HTERT RPE-1 (cell line): ENCODE measurements around the gene BTN2A1.
"Not testable (repeated sequence)": the region's sequence is repeated elsewhere in the genome, so short reads cannot be mapped to it uniquely, and the experiment has no call there.

ENCODE experiments used
- in situ Hi-C: fragments of 300-500 bp; cut with MboI; formaldehyde crosslinking; loops from 4 replicates; pipeline ENCODE4 v1.14.3; 2020; ENCODE audit warnings: low sequenced_read_pairs

BTN2A1 gene

DNA sequence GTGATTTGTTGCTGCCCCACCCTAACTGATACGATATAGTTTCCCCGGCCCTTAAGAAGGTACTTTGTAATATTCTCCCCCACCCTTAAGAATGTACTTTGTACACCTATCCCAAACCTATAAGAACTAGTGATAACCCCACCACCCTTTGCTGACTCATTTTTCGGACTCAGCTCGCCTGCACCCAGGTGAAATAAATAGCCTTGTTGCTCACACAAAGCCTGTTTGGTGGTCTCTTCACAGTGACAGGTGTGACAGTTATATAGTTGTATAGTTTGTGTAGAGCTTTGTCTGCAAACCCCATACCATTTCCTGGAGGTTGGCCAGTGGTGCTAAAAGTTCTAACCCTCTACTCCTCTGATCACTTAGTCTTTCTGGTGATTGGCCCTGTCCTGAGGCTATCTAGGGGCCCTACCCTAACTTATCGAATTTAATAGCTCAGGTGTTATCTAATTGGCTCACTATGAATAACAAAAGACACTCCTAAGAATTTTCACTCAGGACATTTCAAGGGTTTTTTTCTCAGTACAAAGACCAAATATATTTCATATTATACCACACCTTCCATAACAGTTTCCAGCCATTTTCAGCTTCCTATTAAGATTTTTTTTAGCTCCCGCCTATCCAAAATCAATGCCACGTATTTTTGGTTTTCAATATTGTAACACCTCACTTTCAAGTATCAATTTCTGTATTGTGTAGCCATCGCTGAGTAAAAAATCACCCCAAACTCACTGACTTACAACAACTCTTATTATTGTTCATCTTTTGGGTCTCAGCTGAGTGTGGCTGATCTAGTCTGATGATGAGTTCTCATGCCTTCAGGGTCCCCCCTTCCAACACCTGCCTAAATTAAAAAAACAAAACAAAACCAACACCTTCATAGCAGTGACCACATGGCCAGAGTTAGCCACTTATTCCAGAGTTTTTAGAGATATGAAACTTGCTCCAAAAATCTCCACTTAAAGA is 32.5 kb downstream of the BTN2A1 start:
- in situ Hi-C loops, result no loop called here

DNA sequence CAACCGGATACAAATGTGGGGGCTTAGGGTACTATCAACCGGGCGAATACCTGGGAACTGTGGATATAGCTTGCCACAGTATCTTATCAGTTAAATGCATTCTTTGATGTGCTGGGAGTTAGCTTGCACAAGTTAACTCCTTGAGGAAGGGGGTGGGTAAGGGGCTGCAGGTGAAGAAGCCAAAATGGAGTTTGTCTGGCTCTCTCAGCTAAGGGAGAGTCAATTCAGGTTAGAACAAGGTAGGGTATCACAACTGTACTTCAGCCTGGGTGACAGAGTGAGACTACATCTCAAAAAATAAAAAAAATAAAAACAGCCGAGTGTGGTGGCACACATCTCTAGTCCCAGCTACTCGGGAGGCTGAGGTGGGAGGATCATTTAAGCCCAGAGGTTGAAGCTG is 33.8 kb downstream of the BTN2A1 start:
- in situ Hi-C loops, result no loop called here

DNA sequence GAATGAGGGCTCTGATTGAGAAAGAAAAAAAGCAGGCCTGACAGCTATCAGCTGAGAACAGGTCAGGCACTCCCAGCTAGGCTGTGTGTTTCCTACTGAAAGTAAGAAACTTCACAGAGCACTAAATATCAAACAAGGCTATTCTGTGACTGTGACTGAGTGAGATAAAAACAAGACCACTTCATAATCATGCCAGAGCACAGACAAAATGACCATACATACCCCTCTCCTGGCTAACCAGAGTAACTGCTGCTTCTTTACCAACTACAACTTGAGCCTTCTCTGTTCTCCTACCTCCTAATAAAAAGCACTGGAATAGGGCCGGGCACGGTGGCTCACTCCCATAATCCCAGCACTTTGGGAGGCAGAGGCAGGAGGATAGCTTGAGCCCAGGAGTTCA is 35.5 kb downstream of the BTN2A1 start:
- in situ Hi-C loops, result no loop called here

DNA sequence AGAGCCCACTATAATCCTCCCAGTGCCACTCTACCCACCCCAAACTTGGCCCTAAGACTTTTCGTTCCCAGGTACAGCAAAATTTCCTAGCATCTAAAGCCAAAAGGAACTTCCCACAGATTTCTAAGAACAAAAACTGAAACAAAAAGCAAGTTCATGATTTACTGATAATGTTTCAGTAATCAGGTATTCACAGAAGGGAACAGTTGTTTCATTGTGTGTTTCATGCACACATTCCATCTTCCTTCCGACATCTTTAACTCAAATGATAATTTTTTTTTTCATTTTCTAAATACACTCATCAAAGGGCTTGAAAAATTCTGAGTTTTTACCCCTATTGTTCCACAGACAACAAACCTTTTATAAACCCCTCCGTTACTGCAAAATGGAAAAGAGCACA is 36.4 kb downstream of the BTN2A1 start:
- in situ Hi-C loops, result no loop called here

DNA sequence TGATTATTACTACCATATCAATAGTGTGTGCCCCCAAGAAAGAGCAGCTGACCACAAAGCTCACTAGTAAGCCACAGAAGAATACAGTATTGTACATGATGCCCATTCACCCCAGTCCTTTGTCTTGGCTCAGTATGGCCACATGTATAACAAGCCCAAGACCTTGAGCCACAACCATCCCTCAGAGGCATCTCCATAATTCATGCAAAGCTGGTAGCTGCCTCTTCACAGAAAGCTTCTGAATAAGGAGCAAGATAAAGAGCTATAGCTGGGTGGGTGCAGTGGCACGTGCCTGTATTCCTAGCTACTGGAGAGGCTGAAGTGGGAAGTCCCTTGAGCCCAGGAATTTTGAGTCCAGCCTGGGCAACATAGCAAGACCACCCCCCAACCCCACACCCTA is 37.5 kb downstream of the BTN2A1 start:
- in situ Hi-C loops, result no loop called here

DNA sequence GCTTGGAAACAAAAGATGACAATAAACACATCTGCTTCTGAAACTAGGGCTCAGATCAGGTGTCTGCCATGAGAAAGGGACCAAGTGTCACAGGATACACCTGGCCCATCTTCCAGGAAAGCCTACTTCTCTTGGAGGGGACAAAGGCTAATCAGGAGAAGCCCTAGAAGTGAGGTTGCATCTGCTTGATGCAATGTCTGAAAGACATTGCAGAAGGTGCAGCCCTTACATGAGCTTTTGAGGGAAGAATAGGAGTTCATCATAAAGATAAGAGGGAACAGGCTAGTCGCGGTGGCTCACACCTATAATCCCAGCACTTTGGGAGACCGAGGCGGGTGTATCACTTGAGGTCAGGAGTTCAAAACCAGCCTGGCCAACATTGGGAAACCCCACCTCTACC is 39.9 kb downstream of the BTN2A1 start:
- in situ Hi-C loops, result no loop called here

DNA sequence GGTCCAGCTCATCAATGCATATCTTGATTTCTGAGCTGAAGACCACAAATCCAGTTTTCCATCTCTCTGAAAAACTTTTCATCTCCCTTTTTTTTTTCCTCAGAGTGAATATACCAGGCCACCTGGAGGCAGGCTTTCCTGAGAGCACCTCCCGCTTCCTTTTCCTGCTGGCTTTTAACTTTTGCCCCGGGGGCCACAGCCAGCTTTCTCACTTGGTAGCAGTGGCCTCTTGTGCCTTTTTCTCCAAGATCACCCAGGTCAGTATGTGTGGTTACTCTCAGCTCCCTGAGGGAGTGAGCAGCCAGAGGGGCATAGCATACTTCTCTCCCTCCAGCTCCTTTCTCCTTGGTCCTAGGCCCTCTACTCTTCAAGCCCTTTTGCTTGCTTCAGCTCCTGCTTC is 42.3 kb downstream of the BTN2A1 start, which contains the start of gene BTN1A1:
Gene BTN1A1, plus strand, starts transcription at position 202 of the 400 bp plus-strand sequence. CDS start 984 bp downstream, outside the sequence.
- in situ Hi-C loops, result no loop called here

DNA sequence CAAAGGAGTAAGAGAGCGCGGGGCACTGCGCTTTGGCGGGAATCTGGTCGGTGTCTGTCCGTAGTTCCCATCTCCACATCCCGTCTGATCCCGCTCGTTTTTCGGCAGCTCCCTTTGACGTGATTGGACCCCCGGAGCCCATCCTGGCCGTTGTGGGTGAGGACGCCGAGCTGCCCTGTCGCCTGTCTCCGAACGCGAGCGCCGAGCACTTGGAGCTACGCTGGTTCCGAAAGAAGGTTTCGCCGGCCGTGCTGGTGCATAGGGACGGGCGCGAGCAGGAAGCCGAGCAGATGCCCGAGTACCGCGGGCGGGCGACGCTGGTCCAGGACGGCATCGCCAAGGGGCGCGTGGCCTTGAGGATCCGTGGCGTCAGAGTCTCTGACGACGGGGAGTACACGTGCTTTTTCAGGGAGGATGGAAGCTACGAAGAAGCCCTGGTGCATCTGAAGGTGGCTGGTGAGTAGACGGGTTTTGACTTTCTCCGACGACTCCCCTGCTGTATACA is 43.8 kb downstream of the BTN2A1 start:
- in situ Hi-C loops, result no loop called here

DNA sequence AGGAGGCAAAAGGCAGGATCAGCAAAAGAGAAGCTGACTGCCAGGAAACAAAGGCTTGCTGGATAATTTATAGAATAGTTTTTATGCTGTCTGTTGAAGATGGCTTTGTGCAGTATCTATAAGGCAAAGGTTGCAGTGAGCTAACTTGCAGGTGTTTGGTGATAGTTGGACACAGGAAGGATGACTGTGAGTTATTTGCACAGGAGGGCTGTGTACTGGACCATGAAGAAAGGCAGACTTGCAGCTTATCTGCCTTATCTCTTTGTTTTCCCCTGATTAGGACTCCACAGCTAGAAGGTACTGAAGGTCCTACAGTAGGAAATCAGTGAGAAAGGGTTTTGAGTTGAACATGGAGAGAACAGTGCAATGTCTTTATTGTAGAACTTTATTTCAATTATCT is 44.4 kb downstream of the BTN2A1 start:
- in situ Hi-C loops, result no loop called here

DNA sequence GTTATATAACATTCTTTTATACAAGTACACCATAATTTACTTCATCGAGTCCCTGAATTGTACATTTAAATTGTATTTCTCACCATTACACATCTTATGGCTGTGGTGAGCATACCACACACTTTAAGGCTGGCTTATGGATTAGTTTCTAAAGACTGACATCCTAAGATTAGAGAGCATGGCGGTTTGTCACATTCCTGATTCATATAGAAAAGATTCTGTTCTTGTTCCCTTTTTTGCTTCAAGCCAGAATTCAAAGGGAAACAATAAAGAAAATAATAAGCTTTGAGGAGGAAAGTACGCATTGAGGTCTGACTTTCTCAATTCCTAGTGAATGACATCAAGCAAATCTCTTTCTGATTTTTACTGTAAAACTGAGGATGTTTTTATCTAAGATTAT is 44.9 kb downstream of the BTN2A1 start:
- in situ Hi-C loops, result no loop called here

DNA sequence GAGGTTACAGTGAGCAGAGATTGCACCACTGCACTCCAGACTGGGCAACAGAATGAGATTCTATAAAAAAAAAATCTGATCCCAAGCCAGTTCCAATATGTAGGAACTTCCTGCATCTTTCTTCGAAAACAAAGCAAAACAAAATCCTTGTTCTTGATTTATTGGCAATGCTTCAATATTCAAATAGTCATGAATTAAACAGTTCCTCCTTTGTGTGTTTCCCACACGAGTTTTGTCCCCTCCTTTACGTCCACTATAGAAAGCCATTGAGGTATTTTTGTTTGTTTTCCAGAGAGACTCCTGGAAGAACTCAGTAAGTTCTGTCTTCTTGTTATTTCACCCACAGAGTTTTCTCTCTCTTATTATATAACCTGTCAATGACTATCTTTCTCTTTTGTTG is 49.9 kb downstream of the BTN2A1 start:
- in situ Hi-C loops, result no loop called here

DNA sequence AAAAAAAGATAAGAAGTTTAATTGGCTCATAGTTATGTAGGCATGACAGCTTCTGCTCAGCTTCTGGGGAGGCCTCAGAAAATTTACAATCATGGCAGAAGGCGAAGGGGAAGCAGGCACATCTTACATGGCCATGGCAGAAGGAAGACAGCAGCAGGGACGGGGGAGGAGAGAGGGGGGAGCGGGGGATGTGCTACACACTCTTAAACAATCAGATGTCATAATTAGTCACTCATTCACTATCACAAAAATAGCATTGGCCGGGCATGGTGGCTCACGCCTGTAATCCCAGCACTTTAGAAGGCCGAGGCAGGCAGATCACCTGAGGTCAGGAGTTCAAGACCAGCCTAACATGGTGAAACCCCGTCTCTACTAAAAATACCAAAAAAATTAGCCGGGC is 53.3 kb downstream of the BTN2A1 start:
- in situ Hi-C loops, result not testable (repeated sequence)

DNA sequence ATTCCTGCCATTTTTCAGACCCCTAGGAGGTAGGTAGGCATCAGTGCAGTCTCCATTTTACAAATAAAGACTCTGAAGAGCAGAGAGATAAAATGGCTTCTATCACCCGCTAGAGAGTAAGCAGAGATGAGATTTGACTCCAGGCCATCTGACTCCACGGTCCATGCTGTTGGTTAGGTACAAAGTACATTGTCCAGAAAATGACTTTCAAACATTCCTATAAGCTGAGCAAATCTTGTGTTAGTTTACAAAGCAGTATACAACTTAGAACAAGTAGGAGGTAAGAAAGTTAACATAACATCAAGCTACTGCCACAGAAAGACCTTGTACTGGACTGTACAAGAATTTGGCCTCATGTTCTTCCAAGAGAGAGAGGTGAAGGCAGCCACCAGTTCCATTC is 57.2 kb downstream of the BTN2A1 start:
- in situ Hi-C loops, result no loop called here

DNA sequence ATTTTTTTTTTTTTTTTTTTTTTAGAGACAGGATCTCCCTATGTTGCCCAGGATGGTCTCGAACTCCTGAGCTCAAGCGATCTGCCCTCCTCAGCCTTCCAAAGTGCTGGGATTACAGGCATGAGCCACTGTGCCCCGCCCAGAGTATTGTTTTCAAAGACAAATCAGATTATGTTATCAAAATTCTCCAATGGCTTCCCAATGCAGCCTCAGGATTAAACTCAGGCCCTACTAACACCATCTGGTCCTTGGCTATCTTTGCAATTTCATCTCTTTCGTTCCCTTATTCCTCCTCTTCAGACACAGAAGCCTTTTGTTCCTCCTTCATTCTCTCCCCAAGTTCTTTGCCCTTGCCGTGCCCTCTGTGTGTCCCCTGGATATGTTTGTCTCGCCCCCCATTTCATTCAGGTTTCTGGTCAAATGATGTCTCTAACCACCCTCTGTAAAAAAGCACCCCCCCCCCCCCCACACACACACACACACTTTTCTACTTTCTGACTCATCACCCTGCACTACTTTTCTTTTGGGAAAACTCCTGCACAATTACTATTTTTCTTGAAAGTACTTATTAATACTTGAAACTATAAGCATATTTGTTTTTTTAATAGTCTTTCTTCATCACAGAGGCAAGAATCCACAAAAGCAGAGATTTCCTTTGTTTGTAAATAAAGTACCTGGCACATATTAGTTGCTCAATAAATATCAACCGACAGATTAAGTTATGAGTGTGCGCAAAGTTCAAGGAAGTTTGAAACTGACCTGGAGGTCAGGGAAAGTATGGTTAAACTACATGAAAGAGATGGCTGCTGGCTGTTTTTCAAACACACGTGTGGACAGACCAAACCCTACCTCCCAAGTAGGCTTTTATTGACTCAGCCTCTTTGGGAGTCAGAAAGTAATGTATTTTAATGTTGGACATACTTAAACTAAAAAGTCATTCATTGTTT is 59.0 kb downstream of the BTN2A1 start:
- in situ Hi-C loops, result no loop called here
